Panc1 (cell line): Measurements from ENCODE around the gene PCSK1N. TPM values are rescaled to one million over a fixed set of nuclear protein-coding genes. Genes with fewer than 3 reads are reported as not detected.

Source experiments
- ATAC-seq: fragments of 200-7000 bp; cut with Tn5 transposase; 2 replicates; pipeline ENCODE4 v1.9.1; 2020; ENCODE audit warnings: mild to moderate bottlenecking, moderate library complexity
- BruUV-seq: library from RNA; stranded (reverse); fragments of 400-500 nt; replicated peaks from 2 replicates; lab custom pipeline; 2021; lab: Mats Ljungman, UMichigan
- CTCF ChIA-PET: fragments of 300-600 bp; sonication (Branson Sonifier 250); formaldehyde crosslinking; loops from one replicate; lab custom pipeline; 2022; ENCODE audit warnings: antibody characterized with exemption; lab: Charles Lee
- POLR2A ChIA-PET: fragments of 300-600 bp; sonication (Branson Sonifier 250); formaldehyde crosslinking; loops from one replicate; lab custom pipeline; 2022; ENCODE audit warnings: antibody characterized with exemption; lab: Charles Lee
- DNase-seq: peaks from one replicate; pipeline ENCODE4 v3.0.0-alpha.2; 2010; ENCODE audit warnings: low read depth, low spot score
- H3K27ac ChIP-seq: 2 replicates; pipeline ENCODE4 v1.5.1; 2011; ENCODE audit warnings: mild to moderate bottlenecking, low read length, inconsistent platforms
- H3K27me3 ChIP-seq: fragments of 200-500 bp; sonication (Bioruptor generic); 2 replicates; pipeline ENCODE4 v1.6.0; 2014; ENCODE audit warnings: low read length, inconsistent platforms; ENCODE audit not compliant: control insufficient read depth, insufficient read depth
- H3K36me3 ChIP-seq: fragments of 200-500 bp; sonication (Bioruptor generic); 2 replicates; pipeline ENCODE4 v1.5.1; 2014; ENCODE audit warnings: inconsistent platforms, mild to moderate bottlenecking, low read length, moderate library complexity; ENCODE audit not compliant: control insufficient read depth, insufficient read depth
- H3K4me1 ChIP-seq: 2 replicates; pipeline ENCODE4 v1.5.1; 2011; ENCODE audit warnings: inconsistent platforms, mild to moderate bottlenecking, low read length, moderate library complexity; ENCODE audit not compliant: control insufficient read depth, insufficient read depth
- H3K4me3 ChIP-seq, 2 experiments: 2 replicates each; pipeline ENCODE4 v1.5.1; 2011 to 2012; ENCODE audit warnings: low read depth in 2 of 2, low read length in 2 of 2, mild to moderate bottlenecking in 2 of 2, inconsistent platforms in 1 of 2, moderate library complexity in 1 of 2
- H3K9me3 ChIP-seq: fragments of 200-500 bp; sonication (Bioruptor generic); 2 replicates; pipeline ENCODE4 v1.5.1; 2014; ENCODE audit warnings: low read depth, mild to moderate bottlenecking, inconsistent platforms, low read length, moderate library complexity; ENCODE audit not compliant: control insufficient read depth, insufficient read depth
- POLR2AphosphoS5 ChIP-seq: IDR thresholded peaks from 2 replicates; pipeline ENCODE4 v1.6.1; 2012; ENCODE audit warnings: mild to moderate bottlenecking, low read depth, low read length, moderate library complexity
- SIN3A ChIP-seq: IDR thresholded peaks from 2 replicates; pipeline ENCODE4 v1.6.1; 2012; ENCODE audit warnings: low read depth, mild to moderate bottlenecking, low read length, moderate library complexity, borderline replicate concordance; ENCODE audit not compliant: insufficient read depth
- TCF7L2 ChIP-seq: IDR thresholded peaks from 2 replicates; pipeline ENCODE4 v1.6.1; 2011; ENCODE audit warnings: mild to moderate bottlenecking, low read depth, low read length, inconsistent platforms
- in situ Hi-C: cut with HindIII; loops from 2 replicates; pipeline ENCODE4 v1.10.0; 2016; ENCODE audit warnings: low sequenced_read_pairs, low pct_unique_long_range_greater_than_20kb
- intact Hi-C: fragments of 100-400 bp; cut with micrococcal nuclease; formaldehyde crosslinking; loops from one replicate; pipeline ENCODE4 v1.10.0; 2022; ENCODE audit not compliant: unreplicated experiment
- total RNA-seq: library from RNA; stranded (reverse); gene quantifications from one replicate; pipeline ENCODE4 v1.2.1, GENCODE V29; 2021; ENCODE audit not compliant: unreplicated experiment
- TF ChIP-seq, protein P1 (sequence below), 2 experiments: IDR thresholded peaks; 2 replicates each; pipeline ENCODE4 v1.6.1; 2011 to 2012; ENCODE audit warnings: low read depth in 2 of 2, control low read depth in 1 of 2, low read length in 1 of 2, mild to moderate bottlenecking in 1 of 2, moderate library complexity in 1 of 2; ENCODE audit not compliant: insufficient read depth in 1 of 2
- TF ChIP-seq, protein P2 (sequence below): fragments of 450-650 bp; IDR thresholded peaks from 2 replicates; pipeline ENCODE4 v1.5.1; 2017; ENCODE audit warnings: mild to moderate bottlenecking

The PCSK1N gene
- total RNA-seq, 1 experiment from 2014 or later: 17.8 TPM

DNA sequence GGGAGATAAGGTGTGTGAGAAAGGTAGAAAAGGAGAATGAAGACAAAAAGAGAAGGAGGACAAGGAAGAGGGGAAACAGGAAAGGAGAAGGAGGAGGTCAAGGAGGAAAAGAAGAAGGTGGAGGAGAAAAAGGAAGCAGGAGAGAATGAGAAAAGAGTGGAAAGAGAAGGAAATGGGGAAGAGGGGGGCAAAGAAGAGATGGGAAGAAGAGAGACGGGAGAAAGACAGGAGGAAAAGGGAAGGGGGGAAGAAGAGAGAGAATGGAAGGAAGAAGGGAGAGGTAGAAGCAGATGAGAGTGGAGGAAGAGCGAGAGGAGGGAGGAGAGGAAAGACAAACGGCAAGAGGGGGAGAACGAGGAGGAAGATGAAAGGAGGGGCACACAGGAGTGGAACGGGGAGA lies 44.9 kb downstream of the PCSK1N start:
- no peak overlapping the region for H3K4me3 ChIP-seq
- ChIA-PET CTCF (no interaction called here), POLR2A (no interaction called here)
- BruUV-seq: no TSS peak
- H3K9me3 ChIP-seq: no peaks in the 10 kb centered on the region
- intact Hi-C loops: no loop called here
- TF ChIP-seq TCF7L2 (no peak), POLR2AphosphoS5 (no peak), SIN3A (no peak)
- TF ChIP-seq, protein P1, sequence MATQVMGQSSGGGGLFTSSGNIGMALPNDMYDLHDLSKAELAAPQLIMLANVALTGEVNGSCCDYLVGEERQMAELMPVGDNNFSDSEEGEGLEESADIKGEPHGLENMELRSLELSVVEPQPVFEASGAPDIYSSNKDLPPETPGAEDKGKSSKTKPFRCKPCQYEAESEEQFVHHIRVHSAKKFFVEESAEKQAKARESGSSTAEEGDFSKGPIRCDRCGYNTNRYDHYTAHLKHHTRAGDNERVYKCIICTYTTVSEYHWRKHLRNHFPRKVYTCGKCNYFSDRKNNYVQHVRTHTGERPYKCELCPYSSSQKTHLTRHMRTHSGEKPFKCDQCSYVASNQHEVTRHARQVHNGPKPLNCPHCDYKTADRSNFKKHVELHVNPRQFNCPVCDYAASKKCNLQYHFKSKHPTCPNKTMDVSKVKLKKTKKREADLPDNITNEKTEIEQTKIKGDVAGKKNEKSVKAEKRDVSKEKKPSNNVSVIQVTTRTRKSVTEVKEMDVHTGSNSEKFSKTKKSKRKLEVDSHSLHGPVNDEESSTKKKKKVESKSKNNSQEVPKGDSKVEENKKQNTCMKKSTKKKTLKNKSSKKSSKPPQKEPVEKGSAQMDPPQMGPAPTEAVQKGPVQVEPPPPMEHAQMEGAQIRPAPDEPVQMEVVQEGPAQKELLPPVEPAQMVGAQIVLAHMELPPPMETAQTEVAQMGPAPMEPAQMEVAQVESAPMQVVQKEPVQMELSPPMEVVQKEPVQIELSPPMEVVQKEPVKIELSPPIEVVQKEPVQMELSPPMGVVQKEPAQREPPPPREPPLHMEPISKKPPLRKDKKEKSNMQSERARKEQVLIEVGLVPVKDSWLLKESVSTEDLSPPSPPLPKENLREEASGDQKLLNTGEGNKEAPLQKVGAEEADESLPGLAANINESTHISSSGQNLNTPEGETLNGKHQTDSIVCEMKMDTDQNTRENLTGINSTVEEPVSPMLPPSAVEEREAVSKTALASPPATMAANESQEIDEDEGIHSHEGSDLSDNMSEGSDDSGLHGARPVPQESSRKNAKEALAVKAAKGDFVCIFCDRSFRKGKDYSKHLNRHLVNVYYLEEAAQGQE (IDR thresholded peaks at IDR 0.05; ENCODE audit: insufficient read depth in 1 of 2, low read depth in 2 of 2, low read length in 1 of 2): no peak
- TF ChIP-seq, protein P2, sequence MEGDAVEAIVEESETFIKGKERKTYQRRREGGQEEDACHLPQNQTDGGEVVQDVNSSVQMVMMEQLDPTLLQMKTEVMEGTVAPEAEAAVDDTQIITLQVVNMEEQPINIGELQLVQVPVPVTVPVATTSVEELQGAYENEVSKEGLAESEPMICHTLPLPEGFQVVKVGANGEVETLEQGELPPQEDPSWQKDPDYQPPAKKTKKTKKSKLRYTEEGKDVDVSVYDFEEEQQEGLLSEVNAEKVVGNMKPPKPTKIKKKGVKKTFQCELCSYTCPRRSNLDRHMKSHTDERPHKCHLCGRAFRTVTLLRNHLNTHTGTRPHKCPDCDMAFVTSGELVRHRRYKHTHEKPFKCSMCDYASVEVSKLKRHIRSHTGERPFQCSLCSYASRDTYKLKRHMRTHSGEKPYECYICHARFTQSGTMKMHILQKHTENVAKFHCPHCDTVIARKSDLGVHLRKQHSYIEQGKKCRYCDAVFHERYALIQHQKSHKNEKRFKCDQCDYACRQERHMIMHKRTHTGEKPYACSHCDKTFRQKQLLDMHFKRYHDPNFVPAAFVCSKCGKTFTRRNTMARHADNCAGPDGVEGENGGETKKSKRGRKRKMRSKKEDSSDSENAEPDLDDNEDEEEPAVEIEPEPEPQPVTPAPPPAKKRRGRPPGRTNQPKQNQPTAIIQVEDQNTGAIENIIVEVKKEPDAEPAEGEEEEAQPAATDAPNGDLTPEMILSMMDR: no peak
- no peaks in the 10 kb centered on the region for H3K36me3 ChIP-seq
- DNase-seq: no peak
- H3K27ac ChIP-seq: no peak overlapping the region
- 0 out of 2 replicates have a peak, but pooled peaks cover 4% of the 10 kb centered on the region for H3K4me1 ChIP-seq
- ATAC-seq: no peak
- no peaks in the 10 kb centered on the region for H3K27me3 ChIP-seq
- in situ Hi-C loops: no loop called here

DNA sequence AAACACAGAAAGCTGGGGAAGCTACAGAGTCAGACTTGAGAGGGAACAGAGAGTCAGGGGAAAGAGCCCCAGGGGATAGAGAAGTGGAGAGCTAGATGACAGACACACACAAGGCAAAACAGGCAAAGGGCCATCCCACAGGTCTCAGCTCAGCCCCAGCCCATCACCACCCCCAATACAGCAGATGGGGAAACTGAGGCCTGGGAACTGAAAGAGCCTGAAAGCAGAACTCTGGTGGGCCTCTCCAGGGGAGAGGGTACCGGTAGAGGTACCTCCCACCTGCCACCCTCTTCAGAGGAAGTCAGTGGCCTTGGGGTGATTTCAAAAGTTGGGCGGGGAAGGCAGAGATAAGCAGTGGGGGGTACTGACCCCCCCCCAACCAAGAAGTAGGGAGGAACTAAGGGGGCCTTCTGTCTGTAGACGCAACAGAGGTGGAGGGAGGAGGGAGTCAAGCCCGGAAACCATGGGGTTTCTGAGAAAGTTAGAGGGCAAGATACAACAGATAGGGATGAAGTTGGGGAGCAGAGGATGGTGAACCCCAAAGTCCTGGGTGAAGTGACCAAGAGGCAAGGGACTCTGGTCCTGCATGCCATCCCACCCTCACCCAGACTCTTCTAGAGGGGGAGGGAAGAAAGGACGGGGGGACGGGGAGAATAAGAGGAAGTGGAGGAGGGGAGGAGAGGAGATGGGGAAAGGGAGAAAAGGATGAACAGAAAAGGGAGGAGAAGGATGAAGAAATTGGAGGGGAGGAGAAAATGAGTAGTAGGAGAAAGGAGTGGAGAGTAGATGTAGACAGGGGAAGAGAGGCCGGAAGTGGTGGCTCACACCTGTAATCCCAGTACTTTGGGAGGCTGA lies 45.8 kb downstream of the PCSK1N start:
- Histone ChIP-seq H3K4me1 (no peaks in the 10 kb centered on the region), H3K27ac (no peak overlapping the region), H3K9me3 (no peaks in the 10 kb centered on the region), H3K36me3 (no peaks in the 10 kb centered on the region), H3K27me3 (no peaks in the 10 kb centered on the region), H3K4me3 (no peak overlapping the region)
- in situ Hi-C loops: no loop called here
- BruUV-seq: no TSS peak
- intact Hi-C loops: no loop called here
- DNase-seq (no peak), ATAC-seq (no peak)
- POLR2A ChIA-PET: interaction anchor here (0.6 kb wide), 2 partner anchors 11 to 122 kb away, joined by 3 to 5 read pairs; partner anchors contain the start of gene SLC35A2
- no peak for TF ChIP-seq POLR2AphosphoS5
- TF ChIP-seq, protein P2: no peak
- TF ChIP-seq SIN3A: no peak
- TF ChIP-seq, protein P1 (IDR thresholded peaks at IDR 0.05; ENCODE audit: insufficient read depth in 1 of 2, low read depth in 2 of 2, low read length in 1 of 2): no peak
- no peak for TF ChIP-seq TCF7L2
- CTCF ChIA-PET: interaction anchor here (0.7 kb wide), 1 partner anchor 78 kb away, joined by 4 read pairs; no protein-coding TSS in a partner anchor
